Heart left ventricle (tissue), 16 donors: ENCODE measurements around the gene GLIS2. TPM values are rescaled to one million over a fixed set of nuclear protein-coding genes. Genes with fewer than 3 reads are reported as not detected.

ENCODE experiments used
- ATAC-seq, 4 donors: fragments of 200-7000 bp; cut with Tn5 transposase; one replicate each; pipeline ENCODE4 v1.9.1; 2020 to 2022; ENCODE audit warnings: moderate library complexity in 4 of 4, mild to moderate bottlenecking in 3 of 4, moderate number of reproducible peaks in 1 of 4
- DNase-seq, 5 donors: peaks; one replicate each; pipeline ENCODE4 v3.0.0-alpha.2; 2020
- H3K27ac ChIP-seq, 12 donors: fragments of 200-600 bp; sonication (generic) in 4 of 12; one replicate each; pipeline versions ENCODE4 v1.5.0 to v1.8.0; 2016 to 2022; ENCODE audit warnings: mild to moderate bottlenecking in 2 of 12
- H3K27me3 ChIP-seq, 9 donors: fragments of 200-600 bp; sonication (generic) in 2 of 9; one replicate each; pipeline versions ENCODE4 v1.5.1 to v1.8.0; 2016 to 2022; ENCODE audit warnings: mild to moderate bottlenecking in 3 of 9
- H3K36me3 ChIP-seq, 9 donors: fragments of 200-600 bp; sonication (generic) in 2 of 9; one replicate each; pipeline versions ENCODE4 v1.5.0 to v1.8.0; 2018 to 2022; ENCODE audit warnings: mild to moderate bottlenecking in 2 of 9
- H3K4me1 ChIP-seq, 12 donors: fragments of 200-600 bp; sonication (generic) in 4 of 12; one replicate each; pipeline versions ENCODE4 v1.5.0 to v1.8.0; 2016 to 2022; ENCODE audit warnings: mild to moderate bottlenecking in 3 of 12
- H3K4me3 ChIP-seq, 12 donors: fragments of 200-600 bp; sonication (generic) in 4 of 12; one replicate each; pipeline versions ENCODE4 v1.5.0 to v1.8.0; 2017 to 2022; ENCODE audit warnings: mild to moderate bottlenecking in 9 of 12, moderate library complexity in 4 of 12
- H3K9me3 ChIP-seq, 12 donors: fragments of 200-600 bp; sonication (generic) in 4 of 12; one replicate each; pipeline versions ENCODE4 v1.5.0 to v1.8.0; 2016 to 2022; ENCODE audit warnings: mild to moderate bottlenecking in 1 of 12
- CTCF ChIP-seq, 12 donors: fragments of 200-600 bp; sonication (generic) in 4 of 12; IDR thresholded peaks; one replicate each; pipeline versions ENCODE4 v1.5.0 to v1.8.0; 2018 to 2022; ENCODE audit warnings: antibody characterized with exemption in 12 of 12, mild to moderate bottlenecking in 5 of 12
- POLR2A ChIP-seq, 2 donors: fragments of 450-650 bp; IDR thresholded peaks; one replicate each; pipeline ENCODE4 v1.6.1; 2017; ENCODE audit warnings: antibody characterized with exemption in 2 of 2, mild to moderate bottlenecking in 2 of 2, moderate library complexity in 2 of 2
- WGBS, 4 donors: extraction: QIAGEN DNeasy Blood & Tissue Kit in 2 of 4; methylation state at CpG; one replicate each; pipeline versions ENCODE4 v1.1.5 to v1.1.7; 2013 to 2018; 5-methylcytosine and 5-hydroxymethylcytosine counted together
- intact Hi-C, 10 donors: fragments of 100-400 bp; cut with DNase I; formaldehyde crosslinking; loops; one replicate each; pipeline versions ENCODE4 v1.11.1 to v1.14.2; 2022
- polyA plus RNA-seq, 2 donors: library from polyadenylated mRNA; stranded (reverse); fragments of 200-250 nt; gene quantifications; one replicate each; pipeline ENCODE4 v1.2.3, GENCODE V29; 2013
- total RNA-seq, 9 donors: library from RNA; depleted of rRNA in 2 of 9; stranded (reverse); fragments of >200 nt in 2 of 9; fragmentation: NEBNext Ultra II Directional in 3 of 9; extraction: Animal tissue kit (Norgen Biotek cat#: 25700) in 3 of 9; gene quantifications; one replicate each; pipeline versions ENCODE4 v1.1.0 to v1.2.4, GENCODE V29; 2016 to 2023
- donor health status: ischemic (EF 13 %, LVEDD 7.1; RV severe dilation, severe dysfunction).
- donor health status: healthy with polysubstance abuse.
- donor health status: DM: no; HTN: yes; CAD: no.
- donor health status: DM: no; HTN: no; CAD: no.
- donor health status: ischemic (EF 25% LVEDD 6.9; RV normal size, moderate dysfunction).
- donor health status: ischemic (EF 25% LVEDD 5.7; RV mildly dilated, moderate dysfunction).
- donor health status: healthy.
- donor health status: DM: yes; HTN: yes; CAD: no.
- donor health status: ischemic (EF 35%, LVEDD 5.7; RV mildly dilated, moderate dysfunction).
- donor health status: nonischemic (EF 11% LVEDD 7.7; RV severe dilation, severe dysfunction).
- donor health status: DM: yes; HTN: yes; CAD: no.
- donor health status: PGD.
- donor health status: ischemic (EF 29% LVEDD 5.4; RV normal size, mild dysfunction).
- donor health status: nonischemic (EF 23%, LVEDD 6.1; RV moderate dilation, normal function).

The GLIS2 gene
- total and polyA plus RNA-seq, 11 donors: 7.6 to 23.4 (median 12.7) TPM

GRCh38 chr16:4351880-4352279, 36.0 kb downstream of the GLIS2 start:
- TF ChIP-seq POLR2A (IDR thresholded peaks at IDR 0.05) (no peak), CTCF (IDR thresholded peaks at IDR 0.05) (no peak)
- intact Hi-C loops: no loop called here
- peak overlapping the region in 1 of 12 donors; percentile 85 for H3K27ac ChIP-seq

GRCh38 chr16:4352843-4353242, 37.0 kb downstream of the GLIS2 start:
- H3K36me3 ChIP-seq: peaks cover 0 to 34% (median 0%) of the 10 kb centered on the region in 9 donors
- no peaks in the 10 kb centered on the region for H3K9me3 ChIP-seq
- DNase-seq: no peak
- no peak overlapping the region for H3K27ac ChIP-seq
- no peak for TF ChIP-seq CTCF (IDR thresholded peaks at IDR 0.05)
- TF ChIP-seq POLR2A (IDR thresholded peaks at IDR 0.05): no peak
- intact Hi-C loops: no loop called here
- ATAC-seq: no peak
- H3K27me3 ChIP-seq: no peaks in the 10 kb centered on the region
- H3K4me3 ChIP-seq: no peak overlapping the region
- 82 to 96% (median 93%) methylated on average over 5 of the region's 5 CpGs for WGBS, 4 donors
- H3K4me1 ChIP-seq: peaks cover 0 to 30% (median 18%) of the 10 kb centered on the region in 12 donors

More at GRCh38 chr16:4351880-4352279, 36.0 kb downstream of the GLIS2 start:
- no peak for DNase-seq
- Histone ChIP-seq H3K4me1 (peaks cover 0 to 37% (median 22%) of the 10 kb centered on the region in 12 donors), H3K27me3 (no peaks in the 10 kb centered on the region), H3K36me3 (peaks cover 0 to 25% (median 0%) of the 10 kb centered on the region in 9 donors), H3K4me3 (no peak overlapping the region), H3K9me3 (no peaks in the 10 kb centered on the region)
- WGBS, 4 donors: 79 to 86% (median 82%) methylated on average over 7 of the region's 7 CpGs
- no peak for ATAC-seq

DNA sequence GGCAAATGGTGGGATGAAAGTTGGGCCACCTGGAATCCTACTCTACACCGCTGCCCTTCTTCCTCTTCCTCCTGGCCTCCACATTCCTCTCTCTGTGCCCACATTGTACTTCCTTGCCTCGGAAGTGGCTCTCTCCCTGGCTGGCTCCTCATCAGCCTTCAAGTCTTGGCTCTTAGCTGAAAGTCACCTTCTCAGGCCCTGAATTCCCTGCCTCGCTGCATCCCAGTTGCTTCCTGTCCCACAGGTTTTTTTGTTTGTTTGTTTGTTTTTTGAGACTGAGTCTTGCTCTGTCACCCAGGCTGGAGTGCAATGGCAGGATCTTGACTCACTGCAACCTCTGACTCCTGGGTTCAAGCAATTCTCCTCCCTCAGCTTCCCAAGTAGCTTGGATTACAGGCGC, 37.8 kb downstream of the GLIS2 start:
- intact Hi-C loops: no loop called here
- Histone ChIP-seq H3K4me3 (no peak overlapping the region), H3K27me3 (no peaks in the 10 kb centered on the region), H3K9me3 (no peaks in the 10 kb centered on the region), H3K4me1 (peaks cover 0 to 21% (median 13%) of the 10 kb centered on the region in 12 donors), H3K36me3 (peaks cover 0 to 42% (median 5%) of the 10 kb centered on the region in 9 donors), H3K27ac (no peak overlapping the region)
- WGBS, 4 donors: 78 to 89% (median 84%) methylated on average over 4 of the region's 4 CpGs
- DNase-seq (no peak), ATAC-seq (no peak)
- TF ChIP-seq POLR2A (IDR thresholded peaks at IDR 0.05): no peak
- TF ChIP-seq CTCF (IDR thresholded peaks at IDR 0.05): no peak

DNA sequence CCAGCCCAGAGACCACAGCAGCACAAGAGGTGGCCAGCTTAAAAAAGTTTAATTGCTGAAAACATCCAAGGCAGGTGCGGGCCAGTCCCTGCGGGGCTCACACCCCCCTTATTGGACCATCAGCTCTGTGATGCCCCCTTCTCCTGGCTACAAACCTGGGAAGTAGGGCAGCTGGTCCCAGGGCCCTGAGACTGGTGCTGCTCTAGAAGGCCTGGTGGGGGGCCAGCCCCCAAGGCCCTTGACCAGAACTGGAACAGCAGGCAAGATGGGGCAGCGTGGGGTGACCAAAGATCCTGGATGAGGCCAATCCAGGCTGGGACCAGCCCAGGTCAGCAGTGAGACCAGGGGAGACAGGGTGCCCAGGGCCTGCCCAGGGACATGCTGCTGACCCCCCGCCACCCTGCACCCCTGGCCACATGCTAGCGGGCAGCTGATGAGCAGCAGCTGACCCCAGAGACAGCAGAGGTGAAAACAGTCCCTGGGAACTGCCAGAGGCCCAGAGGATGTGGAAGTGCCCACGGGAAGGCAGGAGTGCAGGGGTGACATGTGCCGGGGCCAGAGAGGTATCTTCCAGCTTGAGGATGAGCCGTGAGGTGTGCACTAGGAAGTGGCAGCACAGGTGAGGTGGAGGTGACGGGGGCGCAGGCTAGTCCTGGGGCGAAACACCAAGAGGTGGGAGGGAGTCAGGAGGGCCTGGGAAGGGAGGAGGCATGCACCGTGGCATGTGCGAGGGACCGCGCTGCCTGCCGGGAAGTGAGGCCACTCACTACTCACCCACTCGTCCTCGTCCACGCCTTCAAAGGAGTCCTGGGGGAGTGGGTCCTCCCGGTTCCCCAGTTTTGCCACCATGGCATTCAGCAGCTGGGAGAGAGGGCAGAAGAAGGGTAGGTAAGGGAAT, 38.9 kb downstream of the GLIS2 start:
- TF ChIP-seq POLR2A (IDR thresholded peaks at IDR 0.05) (no peak), CTCF (IDR thresholded peaks at IDR 0.05) (no peak)
- no peak for DNase-seq
- no peak overlapping the region for H3K4me3 ChIP-seq
- peaks cover 0 to 17% (median 9%) of the 10 kb centered on the region in 12 donors for H3K4me1 ChIP-seq
- H3K36me3 ChIP-seq: peaks cover 0 to 51% (median 5%) of the 10 kb centered on the region in 9 donors
- no peak overlapping the region for H3K27ac ChIP-seq
- no peaks in the 10 kb centered on the region for H3K9me3 ChIP-seq
- WGBS, 4 donors: 93 to 97% (median 95%) methylated on average over 20 of the region's 20 CpGs
- intact Hi-C loops: no loop called here
- no peaks in the 10 kb centered on the region for H3K27me3 ChIP-seq
- no peak for ATAC-seq
